K562 (cell line): Measurements from ENCODE around the gene TRAPPC8. TPM values are rescaled to one million over a fixed set of nuclear protein-coding genes. Genes with fewer than 3 reads are reported as not detected.

Source experiments
- ATAC-seq: fragments of 200-7000 bp; cut with Tn5 transposase; 3 replicates; pipeline ENCODE4 v1.9.1; 2020; ENCODE audit warnings: moderate library complexity
- BruUV-seq: library from RNA; stranded (reverse); fragments of 400-500 nt; replicated peaks from 2 replicates; lab custom pipeline; 2021; lab: Mats Ljungman, UMichigan
- CTCF ChIA-PET: fragments of 300-600 bp; formaldehyde crosslinking; extraction: SDS; loops from one replicate; lab custom pipeline; 2021; ENCODE audit warnings: low intra/inter-chr PET ratio; lab: Yijun Ruan, JAX
- POLR2A ChIA-PET: fragments of 300-600, 350-650 bp; sonication (Branson Sonifier 250); formaldehyde crosslinking; extraction: SDS; loops from one replicate; lab custom pipeline; 2021; ENCODE audit warnings: antibody characterized with exemption, inconsistent platforms; lab: Yijun Ruan, JAX
- DNase-seq, 4 experiments: peaks; one replicate each; pipeline versions ENCODE4 v3.0.0 to v3.0.0-alpha.2; 2011 to 2018; ENCODE audit warnings: low spot score in 3 of 4, mixed read lengths in 3 of 4; ENCODE audit errors: extremely low read depth in 1 of 4
- FAIRE-seq: peaks from 2 replicates; lab custom pipeline; 2011; peaks lifted over from hg19 to GRCh38; lab: Jason Lieb, UNC
- H2AFZ ChIP-seq: 2 replicates; pipeline ENCODE4 v1.6.0; 2011; ENCODE audit warnings: low read depth, low read length, control low read depth, inconsistent platforms
- H3K27ac ChIP-seq: fragments of 200-600 bp; 3 replicates; pipeline ENCODE4 v1.8.0; 2011; ENCODE audit warnings: low read depth, mild to moderate bottlenecking, control low read depth, inconsistent platforms, low read length, moderate library complexity, mixed read lengths; ENCODE audit errors: extremely low read depth
- H3K27me3 ChIP-seq, 2 experiments: fragments of 300-600 bp in 1 of 2; 2 replicates in 1 of 2; 3 replicates in 1 of 2; pipeline versions ENCODE4 v1.6.0 to v1.8.0; 2011; ENCODE audit warnings: inconsistent platforms in 2 of 2, low read length in 2 of 2, mild to moderate bottlenecking in 1 of 2, mixed read lengths in 1 of 2, moderate library complexity in 1 of 2; ENCODE audit not compliant: control insufficient read depth in 2 of 2, insufficient read depth in 2 of 2
- H3K36me3 ChIP-seq: fragments of 300-600 bp; 3 replicates; pipeline ENCODE4 v1.8.0; 2011; ENCODE audit warnings: mild to moderate bottlenecking, low read length, inconsistent platforms; ENCODE audit not compliant: control insufficient read depth, insufficient read depth
- H3K4me1 ChIP-seq, 2 experiments: fragments of 200-600 bp in 1 of 2; replicated peaks in 1 of 2; 2 replicates in 1 of 2; 3 replicates in 1 of 2; pipeline versions ENCODE4 v1.5.1 to v1.8.0; 2011; ENCODE audit warnings: inconsistent platforms in 2 of 2, low read length in 2 of 2, mild to moderate bottlenecking in 1 of 2, mixed read lengths in 1 of 2, moderate library complexity in 1 of 2; ENCODE audit not compliant: control insufficient read depth in 2 of 2, insufficient read depth in 2 of 2
- H3K4me2 ChIP-seq: 2 replicates; pipeline ENCODE4 v1.6.1; 2011; ENCODE audit warnings: low read length, control low read depth, inconsistent platforms, mixed read lengths; ENCODE audit not compliant: insufficient read depth
- H3K4me3 ChIP-seq: fragments of 200-600 bp; sonication (generic), shearing (Covaris generic); 2 replicates; pipeline ENCODE4 v1.5.1; 2016; ENCODE audit warnings: control low read depth, inconsistent platforms
- H3K79me2 ChIP-seq: fragments of 200-600 bp; 3 replicates; pipeline ENCODE4 v1.8.0; 2011; ENCODE audit warnings: low read length, inconsistent platforms; ENCODE audit not compliant: control insufficient read depth, insufficient read depth
- H3K9ac ChIP-seq, 2 experiments: 2 replicates each; pipeline versions ENCODE4 v1.6.0 to v1.6.1; 2011; ENCODE audit warnings: low read depth in 2 of 2, low read length in 2 of 2, control low read depth in 1 of 2, inconsistent platforms in 1 of 2, mild to moderate bottlenecking in 1 of 2, mixed read lengths in 1 of 2; ENCODE audit not compliant: insufficient read depth in 1 of 2
- H3K9me1 ChIP-seq: one replicate; pipeline ENCODE4 v1.6.0; 2011; ENCODE audit warnings: inconsistent platforms, mild to moderate bottlenecking, low read length, moderate library complexity; ENCODE audit not compliant: control insufficient read depth, insufficient read depth
- H3K9me3 ChIP-seq: replicated peaks from 2 replicates; pipeline ENCODE4 v1.5.1; 2011; ENCODE audit warnings: low read depth, low read length, inconsistent platforms; ENCODE audit not compliant: control insufficient read depth, insufficient read depth
- H4K20me1 ChIP-seq: replicated peaks from 2 replicates; pipeline ENCODE4 v1.6.1; 2011; ENCODE audit warnings: low read length, inconsistent platforms, mixed read lengths; ENCODE audit not compliant: control insufficient read depth, insufficient read depth
- ASH1L ChIP-seq: fragments of 450-650 bp; IDR thresholded peaks from 2 replicates; pipeline ENCODE4 v1.6.1; 2018; ENCODE audit warnings: borderline replicate concordance, mild to moderate bottlenecking, low read depth; ENCODE audit not compliant: partially characterized antibody
- BHLHE40 ChIP-seq: IDR thresholded peaks from 2 replicates; pipeline ENCODE4 v1.6.1; 2011; ENCODE audit warnings: low read length, improper control_type of control experiment
- CEBPG ChIP-seq, 3 experiments: fragments of 200-800 bp in 1 of 3; sonication (Bioruptor generic) in 1 of 3; sonication (generic) in 1 of 3; formaldehyde crosslinking in 1 of 3; IDR thresholded peaks in 2 of 3; conservative IDR thresholded peaks in 1 of 3; 2 replicates each; pipeline versions ENCODE4 v1.6.1 to v1.8.0; 2016 to 2022; ENCODE audit warnings: missing compliant biosample characterization in 2 of 3, missing genetic modification characterization in 2 of 3, mild to moderate bottlenecking in 1 of 3, missing genetic modification reagents in 1 of 3
- GABPB2 ChIP-seq: fragments of 250-450 bp; sonication (Bioruptor Pico); conservative IDR thresholded peaks from 2 replicates; pipeline ENCODE4 v1.5.1; 2021; ENCODE audit warnings: mild to moderate bottlenecking
- HMG20B ChIP-seq: fragments of 250-450 bp; sonication (Bioruptor Pico); IDR thresholded peaks from 2 replicates; pipeline ENCODE4 v1.5.0; 2021; ENCODE audit warnings: mild to moderate bottlenecking
- RBM14 ChIP-seq: fragments of 200-400 bp; formaldehyde crosslinking; IDR thresholded peaks from 2 replicates; pipeline ENCODE4 v1.6.1; 2018; ENCODE audit warnings: low read depth, mild to moderate bottlenecking, low read length, moderate library complexity, borderline replicate concordance; ENCODE audit not compliant: insufficient read depth
- SAFB ChIP-seq: fragments of 200-400 bp; formaldehyde crosslinking; IDR thresholded peaks from 2 replicates; pipeline ENCODE4 v1.6.1; 2017; ENCODE audit warnings: low read depth, low read length, borderline replicate concordance
- U2AF1 ChIP-seq: fragments of 200-400 bp; formaldehyde crosslinking; optimal IDR thresholded peaks from 2 replicates; pipeline ENCODE3; 2017; ENCODE audit warnings: mild to moderate bottlenecking, low read depth, low read length, moderate library complexity
- ZFX ChIP-seq: sonication (generic); formaldehyde crosslinking; IDR thresholded peaks from 2 replicates; pipeline ENCODE4 v1.8.0; 2022; ENCODE audit warnings: mild to moderate bottlenecking, missing genetic modification reagents, moderate library complexity
- ZNF780A ChIP-seq: fragments of 250-450 bp; sonication (Bioruptor Pico); IDR thresholded peaks from 2 replicates; pipeline ENCODE4 v1.5.0; 2021; ENCODE audit warnings: mild to moderate bottlenecking
- WGBS: fragments of 100-300 bp; shearing (Covaris generic); methylation state at CpG from one replicate; pipeline ENCODE4 v1.1.6; 2016; ENCODE audit warnings: low coverage, mixed read lengths; ENCODE audit not compliant: insufficient coverage; ENCODE audit errors: missing lambda C conversion rate; 5-methylcytosine and 5-hydroxymethylcytosine counted together
- in situ Hi-C: fragments of 300-500 bp; cut with MboI; formaldehyde crosslinking; loops from 4 replicates; pipeline ENCODE4 v1.15.0; 2018; ENCODE audit warnings: inconsistent platforms, mixed read lengths
- intact Hi-C: fragments of 100-400 bp; cut with micrococcal nuclease; formaldehyde crosslinking; loops from 2 replicates; pipeline ENCODE4 v1.14.2; 2022
- polyA plus RNA-seq, 8 experiments: library from polyadenylated mRNA; depleted of rRNA in 4 of 8; stranded (reverse) in 5 of 8; unstranded in 3 of 8; fragments of >200 nt; fragmentation: Nextera tagmentation in 2 of 8; fragmentation: Illumina TruSeq in 1 of 8; extraction: Ambion mirVana in 2 of 8; extraction: Trizol in 1 of 8; gene quantifications; 2 replicates each; pipeline versions ENCODE4 v1.2.1 to v1.2.3, GENCODE V29; 2011 to 2014; ENCODE audit warnings: inconsistent platforms in 1 of 8, missing spikeins in 1 of 8
- total RNA-seq, 7 experiments: library from RNA; depleted of rRNA in 6 of 7; stranded (reverse); fragments of >200 nt in 6 of 7; fragmentation: Illumina TruSeq in 2 of 7; extraction: Trizol in 2 of 7; gene quantifications; 2 replicates each; pipeline versions ENCODE4 v1.2.1 to v1.2.3, GENCODE V29; 2011 to 2021; ENCODE audit warnings: low replicate concordance in 1 of 7

The TRAPPC8 gene
- total and polyA plus RNA-seq, 9 of the 15 experiments (the other 6 are each of a cell fraction or from before 2014, with no cell fraction given), result 20.1 to 111 (median 35.6) TPM

DNA sequence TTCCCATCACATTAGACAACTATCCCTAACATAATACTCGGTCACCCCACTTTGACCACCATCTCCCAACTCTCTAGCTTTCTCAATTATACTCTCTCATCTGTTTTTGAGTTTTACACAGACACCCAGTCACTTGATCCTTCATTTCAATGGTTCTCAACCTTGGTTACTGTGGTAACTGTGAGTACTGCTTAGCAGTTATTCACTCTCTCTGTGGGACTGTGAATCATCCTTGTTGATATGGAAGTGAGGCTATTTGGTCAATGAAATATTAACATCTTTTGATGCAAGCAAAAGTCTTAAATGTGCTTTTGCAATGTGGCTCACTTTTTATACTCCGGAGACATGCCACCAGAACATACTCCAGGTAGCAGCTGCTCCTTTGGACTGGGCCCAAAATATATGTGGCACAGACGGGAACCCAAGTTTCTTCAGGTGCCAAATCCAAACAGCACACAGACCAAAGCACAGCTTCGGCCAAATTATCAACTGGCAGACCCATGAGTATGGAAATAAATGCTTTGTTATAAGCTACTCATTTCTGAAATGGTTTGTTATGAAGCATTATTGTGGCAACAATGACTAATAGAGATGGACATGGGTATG, 107.3 kb downstream of the TRAPPC8 start:
- H3K9me1 ChIP-seq, result no peaks in the 10 kb centered on the region
- peaks cover 70% of the 10 kb centered on the region for H3K36me3 ChIP-seq
- H3K27me3 ChIP-seq, result no peaks in the 10 kb centered on the region
- H3K4me1 ChIP-seq, result no peaks in the 10 kb centered on the region
- H3K4me3 ChIP-seq, result no peak overlapping the region
- CTCF ChIA-PET, result no interaction called here
- H3K79me2 ChIP-seq, result no peaks in the 10 kb centered on the region
- TF ChIP-seq CEBPG (CRISPR knock-in tag; IDR thresholded peaks at IDR 0.05) (no peak), CEBPG (tag; conservative IDR thresholded peaks at IDR 0.05 in 1 of 2, IDR thresholded peaks at IDR 0.05 in 1 of 2) (no peak), U2AF1 (no peak), BHLHE40 (no peak), RBM14 (no peak), ZFX (CRISPR knock-in tag) (no peak), SAFB (no peak), ASH1L (no peak), HMG20B (CRISPR knock-in tag) (no peak), GABPB2 (CRISPR knock-in tag) (no peak), ZNF780A (CRISPR knock-in tag) (no peak)
- DNase-seq (no peak), ATAC-seq (no peak), FAIRE-seq (no peak)
- no TSS peak for BruUV-seq
- H3K27ac ChIP-seq, result no peak overlapping the region
- no peak overlapping the region for H3K9ac ChIP-seq
- H4K20me1 ChIP-seq, result no peaks in the 10 kb centered on the region
- H3K9me3 ChIP-seq, result no peaks in the 10 kb centered on the region
- POLR2A ChIA-PET, result interaction anchor here (0.6 kb wide), 1 partner anchor 111 kb away, joined by 3 read pairs; no protein-coding TSS in a partner anchor
- H2AFZ ChIP-seq, result no peak overlapping the region
- WGBS, result 92% methylated on average over 4 of the region's 4 CpGs
- H3K4me2 ChIP-seq, result no peak overlapping the region
- in situ Hi-C loops (no loop called here), intact Hi-C loops (no loop called here)
